GM19395 (cell line): Measurements from ENCODE around the gene CCDC43.
"Not testable (repeated sequence)": the region's sequence is repeated elsewhere in the genome, so short reads cannot be mapped to it uniquely, and the experiment has no call there.

Experiments
- ATAC-seq: cut with Tn5 transposase; IDR thresholded peaks from one replicate; pipeline ENCODE4 v1.9.1; 2021; ENCODE audit warnings: mild to moderate bottlenecking, moderate library complexity; ENCODE audit not compliant: unreplicated experiment

CCDC43 gene

DNA sequence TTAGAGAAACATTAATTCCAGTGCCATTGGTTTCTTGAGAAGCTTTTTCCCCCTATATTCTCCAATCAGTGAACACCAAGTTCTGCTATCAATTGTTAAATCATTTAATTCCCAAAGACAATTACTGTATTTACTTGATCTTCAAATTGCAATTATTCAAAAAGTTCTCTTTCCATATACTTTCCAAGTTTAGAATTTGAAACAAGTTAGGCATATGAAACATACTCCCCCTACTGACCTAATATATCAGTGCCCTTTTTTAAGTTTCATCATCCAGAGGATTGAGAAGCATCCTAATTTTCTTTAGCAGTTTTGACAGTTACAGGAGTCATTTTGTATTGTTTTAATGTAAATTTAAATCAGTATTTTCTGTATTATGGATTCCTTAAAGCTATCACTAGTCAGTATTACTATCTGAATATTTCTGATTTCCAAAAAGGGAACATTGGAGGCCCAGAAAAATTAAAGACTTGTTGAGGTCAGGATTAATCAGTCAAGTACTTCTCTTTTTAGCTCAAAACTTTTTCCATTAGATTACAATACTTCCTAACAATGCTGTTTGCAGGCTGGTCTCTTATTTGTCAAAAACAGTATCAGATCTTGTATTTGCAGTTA lies 17.0 kb downstream of the CCDC43 start:
- no peak for ATAC-seq

DNA sequence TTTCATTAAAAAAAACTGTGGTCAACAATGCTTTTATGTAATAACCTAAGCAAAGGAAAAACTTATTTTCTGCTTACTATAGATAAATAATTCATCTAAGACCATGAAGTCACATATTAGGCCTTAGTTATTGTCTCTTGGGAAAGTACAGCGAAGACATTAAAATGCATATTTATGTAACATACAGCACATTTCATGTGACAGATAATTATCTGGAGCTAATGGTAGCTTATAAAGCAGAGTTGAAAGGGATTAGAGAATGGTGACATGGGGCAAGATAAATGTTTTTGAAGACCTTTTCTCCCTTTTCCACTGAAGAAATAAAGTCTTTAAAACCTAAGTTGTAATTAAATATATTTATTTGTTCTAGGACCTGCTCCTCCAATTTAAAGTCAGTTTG lies 23.6 kb downstream of the CCDC43 start:
- ATAC-seq: no peak

DNA sequence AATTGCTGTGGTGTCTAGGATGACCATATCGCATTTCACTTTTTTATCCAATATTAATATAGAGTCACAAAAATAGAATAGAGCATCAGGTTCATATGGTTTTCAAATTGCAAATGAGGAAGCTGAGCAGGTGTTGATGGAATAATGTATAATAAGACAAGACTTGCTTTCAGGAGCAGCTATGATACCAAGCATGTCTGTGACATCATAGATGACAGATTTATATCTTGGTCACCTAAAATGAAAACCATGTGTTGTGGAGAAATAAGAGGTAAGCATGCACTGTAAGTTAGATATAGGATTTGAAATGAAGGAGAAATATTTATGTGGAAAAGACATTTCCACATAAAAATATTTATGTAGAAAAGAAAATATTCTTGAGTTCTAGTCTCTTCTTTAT lies 24.7 kb downstream of the CCDC43 start:
- ATAC-seq: no peak

DNA sequence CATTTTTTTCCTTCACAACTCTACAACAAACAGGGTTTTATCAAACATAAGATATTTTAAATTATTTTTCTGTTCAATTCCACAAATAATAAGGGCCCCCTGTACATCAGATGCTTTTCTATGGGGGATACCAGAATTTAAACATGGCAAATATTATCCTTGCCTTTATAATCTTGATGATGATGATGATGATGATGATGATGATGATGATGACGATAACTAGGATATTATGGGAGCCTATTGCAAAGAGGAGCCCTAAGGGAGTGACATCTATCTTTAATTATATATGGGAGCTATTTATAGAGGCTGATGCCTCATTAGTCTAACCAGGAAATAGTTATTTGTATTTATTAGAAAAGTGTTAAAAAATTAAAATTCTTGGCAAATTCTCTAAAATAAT lies 26.5 kb downstream of the CCDC43 start:
- ATAC-seq: no peak

DNA sequence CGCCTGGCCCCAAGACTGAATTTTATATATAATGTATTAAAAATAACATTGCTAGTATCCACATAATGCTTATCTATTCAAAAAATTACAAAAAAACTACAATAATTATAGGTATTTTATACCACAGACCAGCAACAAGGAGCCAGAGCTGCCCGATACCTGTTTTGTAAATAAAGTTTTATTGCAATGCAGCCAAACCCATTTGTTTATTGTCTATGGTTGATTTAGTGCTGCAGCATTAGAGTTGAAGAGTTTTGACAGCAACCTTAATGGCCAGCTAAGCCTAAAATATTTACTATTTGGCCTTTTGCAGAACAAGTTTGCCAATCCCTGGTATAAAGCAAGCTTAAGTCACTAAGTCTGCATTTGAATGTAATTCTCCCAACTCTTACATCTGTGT lies 27.7 kb downstream of the CCDC43 start:
- ATAC-seq: no peak

DNA sequence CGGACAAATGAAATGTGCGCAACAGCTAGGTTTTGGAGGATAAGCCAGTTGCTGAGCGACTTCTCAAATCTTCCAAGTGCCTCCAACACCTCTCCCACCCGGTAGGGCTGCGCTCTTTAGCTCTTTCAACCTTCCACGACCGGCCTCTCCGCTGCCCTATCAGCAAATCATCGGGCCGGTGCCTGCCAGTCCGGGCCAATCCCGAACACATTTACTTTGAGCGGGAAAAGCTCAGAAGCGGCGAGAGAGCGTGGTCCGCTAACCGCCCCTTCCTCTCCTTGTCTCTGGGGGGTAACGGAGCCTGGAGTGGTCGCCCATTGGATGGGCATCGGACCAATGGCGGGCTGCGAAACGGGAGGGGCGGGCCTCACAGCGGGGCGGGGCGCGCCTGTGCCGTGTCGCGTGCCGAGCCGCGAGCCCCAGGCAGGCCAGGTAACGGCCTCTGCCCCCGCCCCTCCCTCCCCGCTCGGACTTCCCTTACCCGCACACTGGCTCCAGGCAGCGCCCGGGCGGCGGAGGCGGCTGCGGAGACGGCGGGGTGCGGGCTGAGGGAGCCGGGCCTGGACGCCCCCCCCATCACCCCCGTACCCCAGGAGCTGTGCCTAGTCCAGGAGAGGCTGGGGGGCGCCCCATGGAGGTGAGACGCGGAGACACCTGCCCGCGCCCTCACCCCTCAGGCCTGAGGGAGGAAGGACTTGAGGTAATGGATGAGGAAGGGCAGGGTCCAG lies 33.4 kb downstream of the CCDC43 start, which contains the start of gene MEIOC:
TSS of gene MEIOC (plus strand) at position 486 of the 728 bp plus-strand sequence. CDS start at position 632, 146 bp downstream.
- no peak for ATAC-seq

DNA sequence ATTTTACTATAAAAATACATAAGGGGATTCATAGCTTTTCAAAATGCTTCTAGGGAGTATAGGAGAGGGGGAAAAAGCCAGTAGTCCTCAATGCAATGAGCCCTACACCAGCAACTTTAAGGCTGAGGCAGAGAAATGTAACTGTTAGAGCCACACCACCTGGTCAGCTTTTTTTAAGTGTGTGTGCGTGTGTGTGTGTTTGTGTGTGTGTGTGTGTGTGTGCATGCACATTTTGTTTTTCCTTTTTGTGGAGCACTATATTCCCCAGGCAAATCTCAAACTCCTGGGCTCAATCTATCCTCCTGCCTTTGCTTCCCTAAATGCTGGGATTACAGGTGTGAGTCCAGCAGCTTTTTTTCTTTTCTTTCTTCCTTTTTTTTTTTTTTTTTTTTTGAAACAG lies 35.6 kb downstream of the CCDC43 start:
- no peak for ATAC-seq

DNA sequence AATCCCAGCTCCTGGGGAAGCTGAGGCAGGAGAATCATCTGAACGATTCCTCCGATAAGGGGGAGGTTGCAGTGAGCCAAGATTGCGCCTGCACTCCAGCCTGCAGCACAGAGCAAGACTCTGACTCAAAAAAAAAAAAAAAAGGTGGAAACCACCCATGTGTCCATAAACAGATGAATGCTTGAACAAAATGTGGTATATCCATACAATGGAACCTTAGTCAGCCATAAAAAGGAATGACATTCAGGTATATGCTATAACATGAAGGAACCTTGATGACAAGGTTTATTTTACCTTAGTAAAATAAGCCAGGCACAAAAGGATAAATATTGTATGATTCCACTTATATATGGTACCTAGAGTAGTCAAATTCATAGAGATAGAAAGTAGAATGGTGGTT lies 36.2 kb downstream of the CCDC43 start:
- no peak for ATAC-seq

DNA sequence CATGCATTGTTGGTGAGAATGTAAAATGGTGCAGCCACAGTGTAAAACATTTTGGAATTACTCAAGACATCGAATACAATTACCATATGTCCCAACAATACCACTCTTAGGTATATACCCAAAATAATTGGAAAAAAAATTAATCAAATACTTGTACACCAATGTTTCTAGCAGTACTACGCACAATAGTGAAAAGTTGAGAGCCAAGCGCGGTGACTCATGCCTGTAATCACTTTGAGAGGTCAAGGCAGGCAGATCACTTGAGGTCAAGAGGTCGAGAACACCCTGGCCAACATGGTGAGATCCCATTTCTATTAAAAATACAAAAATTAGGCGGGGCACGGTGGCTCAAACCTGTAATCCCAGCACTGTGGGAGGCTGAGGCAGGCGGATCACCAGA lies 36.8 kb downstream of the CCDC43 start:
- ATAC-seq: no peak

DNA sequence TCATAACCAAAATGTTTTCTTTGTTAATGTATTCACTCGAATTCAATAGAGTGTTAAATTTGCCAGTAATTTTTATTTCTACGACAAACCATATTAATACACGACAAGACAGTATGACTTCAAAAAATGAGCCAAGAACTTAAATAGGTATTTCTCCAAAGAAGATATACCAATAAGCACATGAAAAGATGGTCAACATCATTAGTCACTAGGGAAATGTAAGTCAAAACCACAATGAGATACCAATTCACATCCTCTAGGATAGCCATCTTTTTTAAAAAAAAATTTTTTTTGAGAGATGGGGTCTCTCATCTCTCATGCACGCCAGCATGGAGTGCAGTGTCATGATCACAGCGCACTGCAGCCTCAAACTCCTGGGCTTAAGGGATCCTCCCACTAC lies 38.3 kb downstream of the CCDC43 start:
- ATAC-seq: no peak

DNA sequence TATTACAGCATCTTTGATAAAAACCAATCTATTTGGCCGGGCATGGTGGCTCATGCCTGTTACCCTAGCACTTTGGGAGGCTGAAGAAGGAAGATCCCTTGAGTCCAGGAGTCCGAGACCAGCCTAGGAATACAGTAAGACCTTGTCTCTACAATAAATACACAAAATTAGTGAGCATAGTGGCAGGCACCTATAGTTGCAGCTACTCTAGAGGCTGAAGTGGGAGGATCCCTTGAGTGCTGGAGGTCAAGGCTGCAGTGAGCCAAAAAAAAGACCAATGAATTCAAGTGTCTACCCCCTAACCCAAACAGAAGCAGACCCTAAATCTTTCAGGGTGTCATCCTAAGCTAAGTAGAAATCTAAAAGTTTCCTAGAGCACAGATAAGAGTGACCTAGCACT lies 40.6 kb downstream of the CCDC43 start:
- no peak for ATAC-seq

DNA sequence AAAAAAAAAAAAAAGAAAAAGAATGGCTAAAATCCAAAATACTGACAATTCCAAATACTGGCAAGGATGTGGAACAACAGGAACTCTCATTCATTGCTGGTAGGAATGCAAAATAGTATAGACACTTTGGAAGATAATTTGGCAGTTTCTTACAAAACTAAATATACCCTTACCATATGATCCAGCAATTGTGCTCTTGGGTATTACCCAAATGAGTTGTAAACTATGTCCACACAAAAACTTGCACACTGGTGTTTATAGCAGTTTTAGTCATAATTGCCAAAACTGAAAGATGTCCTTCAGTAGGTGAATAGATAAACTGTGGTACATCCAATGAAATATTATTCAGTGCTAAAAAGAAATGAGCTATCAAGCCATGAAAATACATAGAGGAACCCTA lies 41.8 kb downstream of the CCDC43 start:
- ATAC-seq: no peak

DNA sequence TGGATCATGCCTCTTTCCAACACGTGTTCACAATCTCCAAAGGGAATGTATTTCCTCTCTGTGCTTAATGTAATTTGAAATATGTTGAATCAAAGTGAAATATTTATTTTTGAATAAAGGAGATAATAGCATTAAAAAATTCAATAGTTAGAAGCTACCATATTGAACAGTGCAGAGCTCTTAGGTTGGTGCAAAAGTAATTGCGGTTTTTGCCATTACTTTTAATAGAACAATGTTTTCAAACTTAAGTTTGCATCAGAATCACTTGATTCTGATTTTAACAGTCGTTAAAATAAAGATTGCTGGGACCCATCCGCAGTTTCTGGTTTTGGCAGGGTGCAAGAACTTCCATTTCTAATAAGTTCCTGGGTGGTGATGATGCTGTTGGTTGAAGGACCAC lies 43.3 kb downstream of the CCDC43 start:
- no peak for ATAC-seq

DNA sequence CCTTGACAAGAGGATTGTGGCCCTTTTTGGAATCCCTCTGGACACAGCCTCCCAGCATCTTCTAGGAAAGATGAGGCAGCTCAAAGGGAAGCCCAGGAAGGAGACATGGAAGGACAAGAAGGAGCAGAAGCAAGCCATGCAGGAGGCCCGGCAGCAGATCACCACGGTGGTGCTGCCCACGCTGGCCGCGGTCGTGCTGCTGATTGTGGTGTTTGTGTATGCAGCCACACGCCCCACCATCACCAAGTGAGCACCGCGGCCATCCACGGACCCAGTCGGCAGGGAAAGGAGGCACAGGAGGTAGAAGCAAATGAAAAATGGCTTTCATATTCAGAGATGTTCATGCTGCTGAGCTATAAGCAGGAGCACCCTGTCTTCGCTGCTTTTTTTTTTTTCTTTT lies 44.2 kb downstream of the CCDC43 start:
- ATAC-seq: no peak

DNA sequence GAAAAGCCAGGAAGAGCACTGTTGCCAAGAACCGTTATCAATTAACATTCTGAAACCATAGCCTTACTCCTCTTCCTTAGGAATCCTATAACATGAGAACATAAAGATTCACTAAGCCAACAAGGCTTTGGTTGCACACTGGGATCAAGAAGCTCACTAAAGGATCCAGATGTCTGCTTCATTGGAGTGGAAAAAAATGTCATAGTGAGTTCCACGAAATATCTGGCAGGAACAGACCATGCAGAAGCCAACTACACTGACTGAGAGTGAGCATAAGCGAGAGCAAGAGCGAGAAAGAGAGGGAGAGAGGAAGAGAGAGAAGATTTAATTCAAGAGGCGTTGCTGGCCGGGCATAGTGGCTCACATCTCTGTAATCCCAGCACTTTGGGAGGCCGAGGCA lies 46.7 kb downstream of the CCDC43 start:
- ATAC-seq: no peak

DNA sequence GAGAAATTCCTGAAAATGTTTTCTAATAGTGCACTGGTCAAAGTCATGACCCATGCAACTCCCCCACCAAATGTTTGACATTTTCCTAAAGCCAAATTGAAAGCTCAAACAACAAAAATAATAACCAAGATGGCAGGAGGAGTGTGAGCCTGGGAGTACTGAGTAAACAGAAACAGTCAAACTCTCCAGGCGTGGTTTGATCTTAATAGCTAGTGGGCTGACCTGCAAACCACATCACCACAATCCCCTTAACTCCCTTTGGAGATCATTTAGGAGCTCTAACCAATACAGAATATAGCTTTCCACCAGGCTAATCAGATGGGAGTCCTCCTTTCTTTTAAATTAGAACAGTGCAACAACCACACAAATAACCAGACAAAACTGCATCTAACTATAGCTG lies 52.5 kb downstream of the CCDC43 start:
- no peak for ATAC-seq

DNA sequence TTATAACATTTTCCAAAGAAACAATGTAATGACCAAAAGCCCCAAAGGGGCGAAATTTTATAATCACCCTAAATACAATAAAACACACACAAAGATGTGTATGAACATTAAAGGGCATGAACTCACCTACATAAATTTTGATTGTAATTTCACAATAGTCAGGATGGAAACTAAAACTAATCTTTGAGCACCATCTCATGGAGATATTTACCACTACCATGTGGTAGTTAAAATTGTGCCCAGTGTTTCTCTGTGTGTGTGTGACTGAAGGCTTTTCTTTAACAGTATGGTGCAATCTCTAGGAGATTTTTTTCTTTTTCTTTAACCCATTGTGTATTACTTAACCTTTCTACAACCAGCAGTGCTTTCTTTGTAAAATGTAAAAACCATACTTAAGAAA lies 53.0 kb downstream of the CCDC43 start:
- ATAC-seq: no peak

DNA sequence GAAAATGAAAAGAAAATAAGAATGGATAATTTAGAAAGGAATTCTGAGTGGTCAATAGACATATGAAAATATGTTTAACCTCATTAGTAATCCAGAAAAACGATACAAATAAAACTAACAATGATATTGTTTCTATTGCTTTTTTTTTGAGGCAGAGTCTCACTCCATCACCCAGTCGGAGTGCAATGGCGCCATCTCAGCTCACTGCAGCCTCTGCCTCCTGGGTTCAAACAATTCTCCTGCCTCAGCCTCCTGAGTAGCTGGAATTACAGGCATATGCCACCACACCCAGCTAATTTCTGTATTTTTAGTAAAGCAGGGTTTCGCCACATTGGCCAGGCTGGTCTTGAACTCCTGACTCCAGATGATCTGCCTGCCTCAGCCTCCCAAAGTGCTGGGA lies 55.2 kb downstream of the CCDC43 start:
- ATAC-seq: not testable (repeated sequence)

DNA sequence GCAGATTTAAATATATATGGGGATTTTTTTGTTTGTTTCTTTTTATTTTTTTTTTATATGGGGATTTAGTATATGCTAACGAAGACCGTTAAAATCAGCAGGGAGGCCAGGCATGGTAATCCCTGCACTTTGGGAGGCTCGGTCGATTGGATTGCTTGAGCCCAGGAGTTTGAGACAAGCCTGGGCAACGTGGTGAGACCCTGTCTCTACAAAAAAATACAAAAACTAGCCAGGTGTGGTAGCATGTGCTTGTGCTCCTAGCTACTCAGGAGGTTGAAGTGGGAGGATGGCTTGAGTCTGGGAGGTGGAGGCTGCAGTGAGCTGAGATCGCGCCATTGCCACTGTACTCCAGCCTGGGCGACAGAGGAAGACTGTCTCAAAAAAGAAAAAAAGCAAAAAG lies 55.6 kb downstream of the CCDC43 start:
- no peak for ATAC-seq

DNA sequence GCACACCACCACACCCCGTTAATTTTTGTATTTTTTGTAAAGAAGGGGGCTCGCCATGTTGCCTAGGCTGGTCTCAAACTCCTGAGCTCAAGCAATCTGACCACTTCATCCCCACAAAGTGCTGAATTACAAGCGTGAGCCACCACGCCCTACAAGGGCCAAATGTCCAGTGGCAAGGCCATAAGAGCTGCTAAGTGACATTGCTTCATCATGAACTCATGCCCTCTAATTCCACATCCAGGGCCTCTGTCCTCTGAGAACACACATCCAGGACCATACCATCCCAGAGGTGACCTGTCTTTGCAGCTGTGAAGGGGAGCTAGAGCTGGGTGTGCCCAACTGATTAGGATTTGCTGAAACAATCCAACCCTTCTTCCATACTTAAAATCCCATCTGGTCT lies 58.9 kb downstream of the CCDC43 start:
- ATAC-seq: no peak

DNA sequence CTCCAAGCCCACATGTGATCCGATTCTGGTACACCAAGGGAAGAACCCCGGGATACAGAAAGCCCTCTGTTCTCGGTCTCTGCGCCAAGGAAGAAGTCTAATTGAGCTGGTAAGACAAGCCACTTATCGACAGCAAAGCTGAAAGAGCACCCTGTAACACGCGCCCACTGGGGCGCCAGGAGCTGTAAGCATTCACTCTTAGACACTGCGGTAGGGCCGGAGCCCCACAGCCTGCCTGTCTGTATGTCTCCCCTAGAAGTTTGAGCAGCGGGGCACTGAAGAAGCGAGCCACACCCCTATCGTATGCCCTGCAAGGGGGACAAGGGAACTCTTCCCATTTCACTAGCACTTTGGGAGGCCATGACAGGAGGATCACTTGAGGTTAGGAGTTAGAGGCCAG lies 60.3 kb downstream of the CCDC43 start:
- ATAC-seq: no peak

DNA sequence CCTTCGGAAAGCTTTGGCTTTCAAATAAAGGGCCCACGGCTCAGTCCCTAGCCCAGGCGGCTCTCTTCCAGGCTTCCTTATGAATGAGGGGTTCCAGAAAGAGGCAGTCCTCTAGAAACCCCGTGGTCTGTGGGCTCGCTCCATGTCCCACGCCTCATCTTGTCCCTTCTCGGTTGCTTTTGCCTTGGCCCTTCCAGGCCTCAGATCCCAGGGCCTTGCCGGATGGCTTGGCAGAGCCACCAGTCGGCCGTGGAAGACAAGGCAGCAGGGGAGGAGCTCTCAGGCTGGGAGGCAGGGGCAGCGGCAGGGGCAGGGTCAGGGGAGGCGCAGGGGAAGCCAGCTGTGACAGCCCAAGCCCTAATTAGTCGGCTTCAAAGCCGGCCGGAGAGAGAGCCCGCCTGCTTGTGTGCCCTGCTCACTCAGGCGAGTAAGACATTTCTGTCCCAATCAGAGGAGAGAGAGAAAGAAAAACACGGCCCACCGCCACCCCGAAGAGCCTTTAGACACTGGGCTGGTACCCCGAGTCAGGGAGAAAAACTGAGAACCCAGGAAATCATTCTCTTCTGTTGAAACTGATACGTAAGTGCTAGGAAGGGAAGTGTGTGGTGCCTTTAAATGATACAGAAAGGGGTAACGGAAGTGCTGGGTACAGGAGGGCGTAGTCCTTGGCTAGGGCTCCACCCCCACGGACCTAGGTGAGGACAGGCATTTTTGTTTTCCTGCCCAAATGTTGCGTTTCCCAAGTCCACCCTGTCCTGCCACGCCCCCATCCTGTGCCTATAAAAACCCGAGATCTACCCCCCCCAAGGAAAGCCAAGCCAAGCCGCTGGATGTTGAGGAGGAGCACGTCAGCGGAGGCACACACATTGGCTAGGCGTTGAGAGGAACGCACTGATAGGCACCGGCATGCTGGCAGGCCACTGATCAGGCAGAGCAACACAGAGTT lies 61.1 kb downstream of the CCDC43 start:
- ATAC-seq: no peak
